COLO829 (cell line): Measurements from ENCODE around the gene MPHOSPH10.
"Not testable (repeated sequence)": the region's sequence is repeated elsewhere in the genome, so short reads cannot be mapped to it uniquely, and the experiment has no call there.

Source experiments
- DNase-seq: peaks from one replicate; pipeline ENCODE4 v3.0.0; 2012; ENCODE audit warnings: low spot score

MPHOSPH10 gene

DNA sequence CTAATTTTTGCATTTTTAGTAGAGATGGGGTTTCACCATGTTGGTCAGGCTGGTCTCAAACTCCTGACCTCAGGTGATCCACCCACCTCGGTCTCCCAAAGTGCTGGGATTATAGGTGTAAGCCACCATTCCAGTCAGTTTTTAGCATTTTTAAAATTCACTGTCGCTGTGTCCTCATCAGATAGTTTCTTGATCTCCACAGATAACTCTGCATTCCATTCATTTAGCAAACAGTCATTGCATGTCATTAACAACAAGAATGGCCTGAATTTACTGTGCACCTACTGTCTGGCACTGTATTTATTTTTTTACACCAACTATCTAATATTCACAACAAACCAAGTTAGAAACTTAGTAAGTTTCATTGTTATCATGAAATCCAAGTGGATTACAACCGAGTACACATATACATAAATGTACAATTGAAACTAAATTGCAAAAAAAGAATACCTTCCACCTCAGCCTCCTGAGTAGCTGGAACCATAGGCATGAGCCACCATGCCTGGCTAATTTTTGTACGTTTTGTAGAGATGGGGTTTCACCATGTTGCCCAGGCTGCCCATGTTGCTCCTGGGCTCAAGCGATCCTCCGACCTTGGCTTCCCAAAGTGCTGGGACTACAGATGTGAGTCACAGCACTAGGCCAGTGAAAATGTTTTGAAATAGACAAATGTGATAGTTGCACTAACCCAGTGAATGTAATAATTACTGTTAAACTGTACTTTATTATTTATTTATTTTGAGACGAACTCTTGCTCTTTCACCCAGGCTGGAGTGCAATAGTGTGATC is 4.7 kb upstream of the MPHOSPH10 start:
- DNase-seq, result no peak

DNA sequence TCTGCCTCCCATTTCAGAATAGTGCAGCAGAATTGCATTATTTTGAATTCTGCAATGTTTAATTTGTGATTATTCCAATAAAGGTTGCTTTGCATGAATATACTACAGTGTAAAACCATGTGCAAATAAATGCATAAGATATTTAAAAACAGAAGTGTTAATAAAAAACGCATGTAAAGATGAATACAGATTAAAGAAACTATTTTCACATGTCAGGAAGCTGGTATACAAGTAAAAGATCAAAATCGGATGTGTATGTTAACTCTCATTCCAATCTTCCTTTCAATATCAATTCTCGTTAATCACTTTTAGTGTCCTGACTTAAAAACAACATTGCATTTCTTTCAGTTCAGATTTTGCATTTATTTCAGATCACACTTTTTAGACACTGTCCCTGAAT is 3.5 kb upstream of the MPHOSPH10 start:
- DNase-seq, result no peak

DNA sequence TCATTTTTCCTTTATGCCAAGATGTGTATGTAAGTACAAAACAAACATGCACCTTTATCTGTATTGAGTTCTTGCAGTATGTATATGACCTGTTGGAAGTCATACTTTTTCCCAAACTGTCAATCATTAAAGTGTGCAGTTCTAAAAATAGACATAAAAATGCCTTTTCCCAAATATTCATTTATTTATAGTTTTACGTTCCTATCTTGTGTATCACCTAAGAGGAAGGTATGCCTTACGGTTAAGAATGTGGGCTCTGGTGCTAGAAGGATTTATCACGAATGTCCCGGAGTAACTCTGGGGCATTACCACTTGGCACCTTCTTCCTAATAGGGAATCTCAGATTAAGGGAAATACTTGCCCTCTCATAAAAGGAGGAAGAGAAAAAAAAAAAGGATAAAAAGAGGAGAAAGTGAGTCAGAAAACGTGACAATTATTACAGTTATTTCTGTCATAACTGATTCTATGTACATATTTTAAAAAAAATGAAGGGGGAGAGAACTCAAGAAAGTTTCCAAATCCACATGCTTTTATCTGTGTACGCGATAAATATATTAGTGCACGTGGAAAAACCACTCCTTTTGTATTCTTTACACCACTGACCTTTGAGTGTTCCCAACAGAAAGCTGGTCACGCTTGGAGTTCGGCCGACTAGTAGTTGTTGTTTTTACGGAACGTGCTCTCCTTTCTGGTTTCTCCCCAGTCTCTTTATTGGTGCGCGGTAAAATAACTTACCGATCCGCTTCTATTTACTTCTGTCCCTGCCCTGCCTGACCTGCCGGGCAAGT is 1.1 kb upstream of the MPHOSPH10 start:
- no peak for DNase-seq

DNA sequence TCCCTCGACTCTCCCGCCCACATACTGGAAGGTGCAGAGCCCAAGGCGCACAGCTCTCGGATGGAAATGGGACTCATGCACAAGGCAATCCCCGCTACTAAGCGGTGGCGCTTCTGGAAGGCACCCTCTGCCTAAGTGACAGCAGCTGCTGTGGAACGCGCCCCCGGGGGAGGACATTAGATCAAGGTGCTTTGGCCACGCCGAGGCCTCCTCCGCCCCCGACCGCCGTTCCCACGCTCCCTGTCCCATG is 607 bp upstream of the MPHOSPH10 start:
- DNase-seq, result peak; percentile 40

DNA sequence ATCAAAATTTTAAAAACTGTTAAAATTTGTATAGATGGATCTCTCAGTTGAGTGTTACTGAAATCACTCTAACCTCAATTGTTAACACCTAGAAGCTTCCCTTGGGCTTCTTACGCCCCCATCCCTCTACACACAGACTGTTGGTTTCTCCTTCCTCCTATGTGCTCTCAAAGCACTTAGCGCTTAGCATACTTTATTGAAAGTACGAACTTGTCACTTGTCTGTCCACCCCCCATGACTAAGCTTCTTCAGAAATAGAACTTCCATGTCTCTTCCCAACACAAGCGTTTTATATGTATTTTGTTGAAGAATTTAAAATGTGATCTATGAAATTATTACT is 441 bp downstream of the MPHOSPH10 start:
- no peak for DNase-seq

DNA sequence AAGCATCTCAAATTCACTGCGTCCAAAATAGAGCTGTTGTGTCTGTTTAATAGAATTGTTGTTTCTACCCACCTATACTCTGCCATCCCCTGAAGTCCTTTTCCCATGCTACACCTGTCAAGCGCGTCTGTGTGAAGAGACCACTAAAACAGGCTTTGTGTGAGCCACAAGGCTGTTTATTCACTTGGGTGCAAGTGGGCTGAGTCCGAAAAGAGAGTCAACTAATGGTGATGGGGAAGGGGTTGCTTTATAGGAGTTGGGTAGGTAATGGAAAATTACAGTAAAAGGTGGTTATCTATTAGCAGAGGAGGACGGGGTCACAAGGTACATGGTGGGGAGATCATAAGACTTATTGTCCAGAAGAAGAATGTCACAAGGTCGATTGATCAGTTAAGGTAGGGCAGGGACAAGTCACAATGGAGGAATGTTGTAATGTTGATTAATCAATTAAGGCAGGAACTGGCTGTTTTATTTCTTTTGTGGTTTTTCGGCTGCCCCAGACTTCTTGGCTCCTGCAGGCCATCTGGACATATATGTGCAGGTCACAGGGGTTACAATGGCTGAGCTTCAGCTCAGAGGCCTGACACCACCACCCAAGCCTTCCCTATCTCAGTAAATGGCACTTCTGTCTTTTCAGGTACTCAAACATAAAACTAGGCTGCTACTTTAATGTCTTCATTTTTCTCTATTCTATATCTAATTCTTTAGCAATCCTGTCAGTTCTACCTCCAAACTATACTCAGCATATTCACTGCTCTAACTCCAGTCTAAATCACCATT is 1.1 kb downstream of the MPHOSPH10 start:
- not testable (repeated sequence) for DNase-seq

DNA sequence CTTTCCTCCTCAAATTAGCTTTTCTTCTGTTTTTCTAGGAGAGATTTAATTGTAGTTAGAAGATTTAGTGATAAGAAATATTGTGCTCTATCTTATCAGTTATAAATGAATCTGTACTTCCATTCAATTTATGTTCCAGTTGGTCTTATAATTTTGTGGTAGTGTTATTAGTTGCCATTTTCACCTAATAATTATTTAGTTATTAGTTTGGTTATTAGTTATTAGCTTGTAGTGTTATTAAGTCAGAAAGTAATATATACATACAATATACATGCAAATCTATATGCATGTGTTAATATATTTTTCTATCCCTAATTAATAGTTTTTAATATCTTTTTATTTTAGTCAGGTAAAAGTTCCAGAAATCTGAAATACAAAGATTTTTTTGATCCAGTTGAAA is 3.2 kb downstream of the MPHOSPH10 start:
- DNase-seq, result no peak

DNA sequence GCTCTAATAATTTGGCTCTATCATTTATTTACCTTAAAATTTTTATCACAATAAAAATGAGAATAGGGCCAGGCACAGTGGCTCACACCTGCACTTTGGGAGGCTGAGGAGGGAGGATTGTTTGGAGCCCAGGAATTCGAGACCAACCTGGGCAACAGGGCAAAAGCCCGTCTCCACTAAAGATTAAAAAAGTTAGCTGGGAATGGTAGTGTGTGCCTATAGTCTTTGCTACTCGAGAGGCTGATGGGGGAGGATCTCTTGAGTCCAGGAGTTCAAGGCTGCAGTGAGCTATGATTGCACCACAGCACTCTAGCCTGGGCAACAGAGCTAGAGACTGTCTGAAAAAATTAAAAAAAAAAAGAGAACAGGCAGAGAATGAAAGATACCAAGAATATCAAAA is 5.7 kb downstream of the MPHOSPH10 start:
- DNase-seq, result no peak

DNA sequence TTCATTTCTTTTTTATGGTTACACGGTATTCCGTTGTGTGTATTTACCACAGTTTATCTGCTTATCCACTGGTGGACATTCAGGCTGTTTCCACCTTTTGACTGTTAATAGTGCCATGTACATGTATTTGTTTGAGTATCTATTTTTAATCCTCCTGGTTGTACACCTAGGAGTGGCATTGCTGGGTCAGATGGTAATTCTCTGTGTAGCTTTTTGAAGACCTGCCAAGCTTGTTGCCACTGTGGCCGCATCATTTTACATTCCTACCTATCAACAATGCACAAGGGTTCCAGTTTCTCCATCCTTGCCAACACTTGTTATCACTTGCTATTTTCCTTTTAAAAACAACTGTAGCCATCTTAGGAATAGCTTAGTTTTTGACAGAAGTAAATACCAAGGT is 13.3 kb downstream of the MPHOSPH10 start:
- no peak for DNase-seq

DNA sequence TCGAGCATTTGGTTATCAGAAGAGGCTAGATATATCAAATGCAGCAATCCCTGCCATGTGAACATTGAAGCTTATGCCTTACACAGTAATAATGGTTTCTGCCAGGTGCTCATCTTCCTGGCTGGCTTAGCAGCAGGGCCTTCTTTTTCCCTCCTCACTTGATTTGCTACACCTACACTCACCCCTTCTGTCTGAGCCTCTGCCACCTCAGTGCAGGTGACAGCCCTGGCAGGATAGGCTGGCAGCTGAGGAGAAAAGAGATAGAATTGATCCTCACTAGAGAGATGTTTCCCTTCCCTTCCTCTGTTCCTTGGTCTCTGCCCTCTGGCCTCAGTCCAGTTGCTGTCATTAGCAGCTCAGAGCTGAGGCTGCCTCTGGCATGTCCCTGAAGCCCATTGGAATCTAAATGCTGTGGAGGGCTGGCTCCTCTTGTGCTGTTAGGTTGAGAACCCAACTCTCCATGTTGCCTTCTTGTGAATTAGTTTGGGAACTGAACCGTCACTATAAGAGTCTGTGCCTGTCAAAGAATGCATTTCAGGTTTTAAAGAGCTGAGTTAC is 18.2 kb downstream of the MPHOSPH10 start:
- no peak for DNase-seq

DNA sequence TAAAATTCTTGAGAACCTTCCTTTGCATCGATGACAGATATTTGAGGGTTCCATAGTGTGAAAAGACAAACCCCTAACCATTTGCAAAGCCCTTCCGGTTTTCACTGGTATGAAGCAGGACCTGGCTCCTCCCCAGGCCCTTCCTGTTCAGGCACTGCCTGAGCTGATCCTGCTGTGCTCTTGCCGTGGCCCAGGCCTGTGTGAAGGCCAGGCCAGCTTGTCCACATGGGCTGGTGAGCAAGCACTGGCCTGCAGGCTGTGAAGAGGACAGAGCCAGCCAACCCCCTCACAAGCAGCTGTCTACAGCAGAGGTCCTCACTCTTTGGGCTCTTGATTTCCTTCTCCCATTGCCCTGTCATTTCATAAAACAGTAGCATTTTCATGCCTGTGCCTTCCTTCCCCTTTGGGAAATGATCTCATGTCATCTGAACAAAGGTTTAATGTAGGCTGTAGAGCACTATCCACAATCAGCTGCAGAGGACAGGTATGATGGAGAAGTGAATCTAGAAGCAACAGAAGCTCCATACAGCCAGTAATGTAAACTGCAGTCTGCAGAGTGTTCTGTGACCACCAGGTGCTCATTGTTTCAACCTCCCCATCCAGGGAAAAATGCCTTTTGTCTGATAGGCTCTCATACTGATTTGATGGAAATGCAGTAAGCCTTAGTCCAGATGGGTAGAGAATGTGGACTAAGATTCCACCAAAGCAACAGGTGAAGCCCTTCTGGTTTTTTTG is 19.8 kb downstream of the MPHOSPH10 start:
- DNase-seq, result no peak

DNA sequence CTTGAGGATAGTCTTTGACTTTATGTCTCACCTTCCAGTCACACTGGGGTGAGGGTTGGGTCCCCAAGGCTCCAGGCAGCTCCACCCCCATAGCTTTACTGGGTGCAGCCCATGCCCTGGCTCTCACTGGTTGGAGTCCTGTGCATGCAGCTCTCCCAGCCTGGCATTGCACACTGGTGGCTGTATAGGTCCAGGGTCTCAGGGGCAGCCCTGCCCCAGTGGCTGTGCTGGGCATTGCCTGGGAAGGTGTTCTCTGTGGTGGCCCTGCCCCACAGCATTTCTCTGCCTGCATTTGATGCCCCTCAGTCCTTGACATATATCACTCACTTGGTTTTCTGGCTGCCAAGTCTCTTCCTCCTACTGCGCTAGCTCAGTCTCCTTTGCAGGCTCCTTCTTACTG is 21.2 kb downstream of the MPHOSPH10 start:
- no peak for DNase-seq

DNA sequence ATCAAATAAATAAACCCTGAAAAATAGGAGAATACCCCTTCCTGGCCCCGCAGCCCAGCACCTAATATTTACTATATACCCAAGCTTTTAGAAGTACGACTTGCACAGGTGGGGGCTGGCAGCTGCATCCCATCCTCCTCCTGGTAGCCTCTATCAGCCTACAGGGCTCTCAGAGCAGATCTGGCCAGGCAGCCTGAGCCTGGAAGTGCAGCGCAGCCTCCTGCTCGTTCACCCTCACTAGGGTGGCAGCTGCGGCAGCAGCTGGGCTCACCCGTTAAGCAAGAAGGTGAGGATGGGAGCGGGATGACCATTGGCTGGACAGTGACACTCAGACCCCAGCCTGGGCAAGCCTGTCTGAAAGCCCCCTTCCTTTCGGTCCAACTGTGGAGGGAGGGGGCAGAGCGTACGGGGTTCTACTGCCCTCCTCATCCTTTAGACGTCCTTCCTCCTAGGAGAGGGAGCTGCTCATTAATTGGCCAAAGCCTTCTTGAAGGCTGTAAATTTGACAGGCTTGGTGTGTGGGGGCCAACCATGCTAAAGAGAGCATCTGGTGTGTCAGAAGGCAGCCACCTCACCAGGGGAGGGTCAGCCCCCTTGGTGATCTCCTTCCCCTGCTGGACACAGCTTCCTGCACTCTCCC is 23.3 kb downstream of the MPHOSPH10 start:
- DNase-seq, result no peak

DNA sequence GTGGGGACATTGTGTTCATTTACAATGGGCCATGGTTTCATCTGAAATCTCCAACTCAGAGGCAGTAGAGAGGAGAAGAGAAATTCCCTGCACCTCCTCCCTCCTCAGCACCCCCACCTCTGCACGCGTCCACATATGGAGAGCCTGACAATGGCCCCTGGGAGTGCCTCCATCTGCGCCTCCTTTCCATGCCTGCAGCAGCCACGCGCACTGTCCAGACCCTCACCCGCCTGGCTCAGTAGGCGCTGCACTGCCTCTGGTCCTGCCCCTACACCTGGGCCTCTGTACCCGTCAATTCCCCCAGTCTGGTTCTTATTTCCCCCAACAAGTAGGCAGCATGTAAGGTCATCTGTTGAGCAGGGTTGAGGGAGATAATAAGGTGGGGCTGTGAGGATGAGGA is 23.8 kb downstream of the MPHOSPH10 start:
- no peak for DNase-seq

DNA sequence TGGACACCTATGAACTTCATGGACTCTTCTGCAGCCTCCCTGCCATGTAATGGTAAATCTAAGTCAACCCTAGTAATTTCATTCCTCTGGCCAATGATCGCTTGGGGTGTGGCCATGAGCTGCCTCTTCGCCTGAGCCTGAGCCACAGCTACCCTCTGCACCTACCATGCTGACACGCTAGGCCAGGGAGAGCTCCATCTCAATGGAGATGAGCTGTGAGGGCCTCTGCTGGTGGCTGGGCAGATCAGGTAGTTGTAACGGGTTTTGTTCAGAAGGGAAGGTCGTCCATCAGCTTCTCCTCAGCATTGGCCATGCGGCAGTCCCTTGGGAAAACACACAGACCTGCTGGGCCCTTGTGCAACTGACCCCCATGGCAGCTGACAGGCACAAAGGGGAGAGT is 24.4 kb downstream of the MPHOSPH10 start:
- no peak for DNase-seq

DNA sequence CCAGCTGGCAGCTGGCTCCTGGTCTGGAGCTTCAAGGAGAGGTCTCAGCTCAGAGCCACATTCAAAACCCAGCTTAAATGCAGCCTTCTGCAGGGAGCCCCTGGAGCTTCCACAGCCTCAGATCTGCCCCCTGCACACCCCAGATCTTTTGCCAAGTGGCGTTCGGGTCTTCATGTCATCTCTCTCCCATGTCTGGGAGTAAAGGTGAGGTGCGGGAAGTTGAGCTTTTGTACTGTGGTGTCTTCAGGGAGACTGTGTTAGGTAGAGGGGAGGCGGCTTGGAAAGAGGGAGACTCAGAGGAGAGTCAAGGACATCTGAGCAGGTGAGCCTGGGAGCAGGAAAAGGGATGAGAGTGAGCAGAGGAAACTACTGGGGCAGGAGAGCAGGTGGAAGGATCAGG is 25.4 kb downstream of the MPHOSPH10 start:
- no peak for DNase-seq

DNA sequence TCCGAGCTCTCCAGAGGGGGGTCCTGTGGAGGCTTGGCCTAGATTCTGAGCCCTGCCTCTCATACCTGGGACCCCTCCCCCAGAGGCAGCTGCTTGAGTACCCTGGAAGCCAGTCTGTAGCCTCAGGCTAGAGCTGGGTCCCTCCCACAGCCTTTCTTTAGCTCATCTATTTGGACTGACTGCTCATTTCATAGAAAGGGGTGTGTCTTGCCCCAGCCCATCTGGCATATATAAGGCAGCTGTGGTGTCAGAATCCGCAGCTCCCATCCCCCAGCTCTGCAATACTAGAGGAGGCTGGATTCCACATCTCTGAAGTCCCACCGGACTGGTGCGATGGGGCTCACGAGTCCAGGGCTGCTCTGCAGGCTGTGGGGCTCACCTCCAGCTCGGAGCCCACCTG is 26.1 kb downstream of the MPHOSPH10 start:
- DNase-seq, result peak; percentile 21

DNA sequence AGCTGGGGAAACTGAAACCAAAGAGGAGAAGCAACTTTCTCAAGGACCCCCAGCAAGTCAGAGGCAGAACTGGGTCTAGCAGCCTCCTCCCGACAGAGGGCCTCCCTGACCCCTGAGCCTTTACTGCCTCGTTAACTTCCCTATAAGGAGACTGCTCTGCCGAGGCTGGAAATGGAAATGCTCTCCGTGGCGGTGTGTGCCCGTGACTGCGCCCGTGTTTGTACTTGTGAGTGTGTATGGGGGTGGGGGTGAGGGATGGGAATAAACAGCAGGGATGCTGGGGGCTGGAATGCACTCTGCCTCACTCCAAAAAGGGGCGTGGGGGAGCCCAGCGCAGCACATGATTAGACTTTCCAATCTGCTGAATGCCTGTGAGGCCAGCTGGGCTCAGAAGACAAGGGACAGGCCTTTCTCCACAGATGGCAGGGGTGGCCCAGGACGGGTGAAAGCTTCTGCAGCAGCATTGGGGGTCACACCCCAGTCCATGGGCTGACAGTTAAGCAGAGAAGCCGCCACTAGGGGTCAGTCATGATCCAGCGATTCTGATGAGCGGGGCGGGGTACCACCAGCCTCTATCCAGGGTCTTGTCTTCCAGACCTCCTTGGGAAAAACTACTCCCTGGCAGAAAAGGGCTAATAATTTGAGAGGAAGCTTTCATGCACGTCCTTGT is 26.8 kb downstream of the MPHOSPH10 start:
- peak; percentile 24 for DNase-seq

DNA sequence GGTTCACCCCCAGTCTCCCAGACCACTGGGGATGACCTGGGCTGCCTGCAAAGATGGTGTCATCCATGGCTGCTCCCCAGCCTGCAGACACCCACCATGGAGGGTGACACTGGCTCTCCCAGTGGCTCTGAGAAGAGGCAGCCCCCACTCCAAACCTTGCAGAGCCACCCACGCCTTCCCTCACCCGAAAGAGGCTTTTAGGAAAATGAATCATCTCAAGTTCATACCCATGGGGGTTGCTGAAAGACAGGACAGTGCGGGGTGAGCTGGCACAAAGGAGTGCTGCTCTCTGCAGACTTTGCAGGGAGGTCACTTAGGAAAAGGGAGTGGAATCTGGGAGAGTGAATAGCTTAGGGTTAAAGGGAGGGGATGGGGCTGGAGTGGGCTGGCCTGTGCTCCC is 36.4 kb downstream of the MPHOSPH10 start:
- no peak for DNase-seq

DNA sequence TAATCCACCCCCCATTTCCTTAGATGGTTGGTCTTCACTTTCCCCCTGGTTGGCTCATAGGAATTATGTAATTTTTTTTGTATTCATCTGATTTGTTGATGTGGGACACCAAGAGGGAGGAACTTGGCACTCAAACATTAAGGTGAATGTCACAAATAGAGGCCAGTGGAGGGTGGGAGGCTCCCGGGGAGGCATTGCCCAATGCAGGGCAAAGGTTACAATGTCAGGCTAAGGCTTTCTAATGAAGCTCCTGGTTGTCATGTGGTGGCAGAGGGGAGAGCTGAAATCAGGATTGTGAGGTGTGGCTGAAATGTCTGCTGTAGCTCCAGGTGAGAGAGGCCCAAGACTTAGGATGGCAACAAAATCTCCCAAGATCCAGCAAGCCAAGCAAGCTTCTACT is 42.7 kb downstream of the MPHOSPH10 start:
- no peak for DNase-seq

DNA sequence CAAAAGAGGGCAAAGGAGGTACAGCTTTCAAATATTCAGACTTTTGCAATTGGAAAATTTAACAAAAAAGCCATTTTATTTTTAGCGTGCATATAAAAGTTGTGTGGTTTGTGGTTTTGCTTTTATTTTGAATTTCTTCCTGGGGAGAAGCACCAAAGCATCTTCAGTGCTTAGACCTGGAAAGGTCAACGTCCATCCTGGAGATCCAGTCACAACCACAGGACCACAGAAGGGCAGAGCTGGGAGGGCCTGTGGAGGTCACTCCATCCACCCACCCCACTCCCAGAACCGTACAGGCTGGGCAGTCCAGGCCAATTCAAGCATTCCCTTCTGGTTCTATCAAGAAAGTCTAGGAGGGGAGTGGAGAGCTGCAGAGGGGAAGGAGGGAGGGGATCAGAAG is 43.8 kb downstream of the MPHOSPH10 start:
- no peak for DNase-seq
